Skin of body (tissue), 2 donors: ENCODE data around the gene RNFT2. TPM values are rescaled to one million over a fixed set of nuclear protein-coding genes. Genes with fewer than 3 reads are reported as not detected.
"Not testable (repeated sequence)": the region's sequence is repeated elsewhere in the genome, so short reads cannot be mapped to it uniquely, and the experiment has no call there.

Experiments
- DNase-seq: peaks from one replicate; lab custom pipeline; 2025; lab: John Stamatoyannopoulos, UW
- total RNA-seq: library from RNA; depleted of rRNA; stranded (reverse); fragments of >200 nt; gene quantifications from one replicate; pipeline ENCODE4 v1.2.3, GENCODE V29; 2014

RNFT2 gene
- total RNA-seq, 1 donor from 2014 or later, result 1.7 TPM

DNA sequence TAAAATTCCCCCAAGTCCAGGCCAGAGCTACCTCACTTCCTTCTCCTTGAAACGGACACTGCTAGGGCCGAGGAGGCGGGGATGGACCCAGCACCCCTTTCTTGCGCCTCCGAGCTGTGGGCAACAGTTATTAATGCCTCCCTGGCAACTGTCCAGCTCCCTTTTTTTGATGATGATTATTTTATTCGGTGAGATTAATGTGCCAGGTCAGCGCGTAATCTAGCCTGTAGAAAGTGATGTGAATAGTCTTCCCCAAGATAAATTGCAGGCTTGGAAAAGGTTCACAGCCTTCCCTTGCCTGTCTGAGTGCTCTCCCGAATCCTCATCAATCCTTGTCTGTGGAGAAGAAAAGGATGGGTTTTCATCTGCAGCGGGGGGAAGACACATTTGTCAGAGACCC is 54.3 kb downstream of the RNFT2 start:
- DNase-seq, result no peak

DNA sequence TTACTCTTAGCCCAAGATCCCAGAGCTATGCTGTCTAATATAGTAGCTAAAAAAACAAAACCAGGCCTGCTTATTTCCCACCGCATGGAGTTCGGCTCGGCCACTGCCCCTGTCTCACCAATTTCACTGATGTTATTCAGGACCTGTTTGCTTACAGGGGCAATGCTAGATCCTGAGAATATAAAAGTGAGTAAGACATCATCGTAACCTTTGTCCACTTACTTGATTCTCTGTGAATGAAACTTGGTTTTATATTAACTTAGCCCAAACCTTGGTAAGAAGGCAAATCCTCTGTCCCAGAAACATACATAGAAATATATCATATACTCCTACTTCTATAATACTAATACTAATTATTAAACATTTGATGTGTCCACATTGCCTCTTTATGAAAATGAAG is 56.6 kb downstream of the RNFT2 start:
- DNase-seq, result no peak

DNA sequence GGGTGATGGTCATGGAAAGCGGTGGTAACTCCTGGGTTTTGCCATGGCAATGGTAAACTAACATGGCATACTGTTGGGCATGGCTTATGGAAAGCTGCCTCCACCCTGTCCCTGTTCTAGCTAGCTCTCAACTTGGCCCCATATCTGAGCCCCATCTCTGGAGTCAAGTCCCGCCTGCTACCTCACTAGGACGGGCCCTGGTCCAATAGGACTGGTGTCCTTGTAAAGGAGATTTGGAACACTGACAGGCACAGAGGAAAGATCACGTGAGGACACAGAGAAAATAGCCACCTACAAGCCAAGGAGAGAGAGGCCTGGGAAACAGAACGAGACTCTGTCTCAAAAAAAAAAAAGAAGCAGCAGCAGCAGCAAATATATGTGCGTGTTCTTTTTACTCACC is 59.8 kb downstream of the RNFT2 start:
- DNase-seq, result no peak

DNA sequence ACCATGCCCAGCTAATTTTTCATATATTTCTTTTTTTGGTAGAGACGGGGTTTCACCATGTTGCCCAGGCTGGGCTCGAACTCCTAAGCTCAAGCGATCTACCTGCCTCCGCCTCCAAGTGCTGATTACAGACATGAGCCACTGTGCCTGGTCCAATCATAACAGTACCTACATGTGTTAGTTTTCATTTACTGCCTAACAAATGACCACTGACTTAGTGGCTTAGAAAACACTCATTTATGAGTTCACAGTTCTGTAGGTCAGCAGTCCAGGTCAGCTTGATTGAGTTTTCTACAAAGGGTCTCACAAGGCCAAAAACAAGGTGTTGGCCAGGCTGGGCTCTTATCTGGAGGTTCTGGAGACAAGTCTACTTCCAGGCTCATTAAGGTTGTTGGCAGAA is 60.6 kb downstream of the RNFT2 start:
- no peak for DNase-seq

DNA sequence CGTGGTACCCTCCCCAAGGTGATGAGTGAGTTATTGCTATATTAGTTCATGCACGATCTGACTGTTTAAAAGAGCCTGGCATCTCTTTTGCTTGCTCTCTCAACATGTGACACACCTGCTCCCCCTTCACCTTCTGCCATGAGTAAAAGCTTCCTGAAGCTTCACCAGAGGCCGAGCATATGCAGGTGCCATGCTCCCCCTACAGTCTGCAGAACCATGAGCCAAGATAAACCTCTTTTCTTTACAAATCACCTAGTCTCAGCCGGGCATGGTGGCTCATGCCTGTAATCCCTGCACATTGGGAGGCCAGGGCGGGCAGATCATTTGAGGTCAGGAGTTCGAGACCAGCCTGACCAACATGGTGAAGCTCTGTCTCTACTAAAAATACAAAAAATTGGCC is 61.8 kb downstream of the RNFT2 start:
- no peak for DNase-seq

DNA sequence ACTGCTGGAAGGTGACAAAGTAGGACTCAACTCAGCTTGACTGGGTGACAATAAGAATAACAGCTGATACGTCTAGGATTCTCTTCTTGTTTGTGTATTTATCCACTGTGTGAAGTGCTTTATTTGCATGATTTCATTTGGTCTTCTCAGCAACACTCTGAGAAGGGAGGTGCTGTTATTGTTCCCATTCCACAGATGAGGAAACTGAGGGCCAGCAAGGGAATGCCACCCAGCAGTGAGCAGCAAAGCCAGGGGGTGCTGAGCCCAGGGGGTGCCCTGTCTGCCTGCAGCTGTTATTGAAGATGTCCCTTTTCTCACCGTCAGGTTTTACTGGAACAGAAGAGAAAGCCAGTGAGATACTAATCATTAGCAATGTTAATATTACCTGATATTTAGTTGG is 62.8 kb downstream of the RNFT2 start:
- no peak for DNase-seq

DNA sequence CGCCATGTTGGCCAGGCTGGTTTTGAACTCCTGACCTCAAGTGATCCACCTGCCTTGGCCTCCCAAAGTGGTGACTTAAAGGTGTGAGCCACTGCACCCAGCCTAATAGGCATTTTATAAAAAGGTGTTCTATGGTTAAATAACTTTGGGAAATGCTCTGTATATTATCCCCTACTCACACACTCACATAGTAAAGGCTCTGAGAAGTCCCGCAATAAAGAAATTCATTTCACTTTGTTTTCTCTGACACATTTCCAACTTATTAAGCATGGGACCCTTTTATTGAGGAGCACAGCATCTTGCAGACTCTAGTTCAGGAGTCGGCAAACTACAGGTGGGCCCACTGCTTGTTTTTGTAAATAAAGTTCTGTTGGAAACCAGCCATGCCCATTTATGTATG is 63.9 kb downstream of the RNFT2 start:
- DNase-seq, result no peak

DNA sequence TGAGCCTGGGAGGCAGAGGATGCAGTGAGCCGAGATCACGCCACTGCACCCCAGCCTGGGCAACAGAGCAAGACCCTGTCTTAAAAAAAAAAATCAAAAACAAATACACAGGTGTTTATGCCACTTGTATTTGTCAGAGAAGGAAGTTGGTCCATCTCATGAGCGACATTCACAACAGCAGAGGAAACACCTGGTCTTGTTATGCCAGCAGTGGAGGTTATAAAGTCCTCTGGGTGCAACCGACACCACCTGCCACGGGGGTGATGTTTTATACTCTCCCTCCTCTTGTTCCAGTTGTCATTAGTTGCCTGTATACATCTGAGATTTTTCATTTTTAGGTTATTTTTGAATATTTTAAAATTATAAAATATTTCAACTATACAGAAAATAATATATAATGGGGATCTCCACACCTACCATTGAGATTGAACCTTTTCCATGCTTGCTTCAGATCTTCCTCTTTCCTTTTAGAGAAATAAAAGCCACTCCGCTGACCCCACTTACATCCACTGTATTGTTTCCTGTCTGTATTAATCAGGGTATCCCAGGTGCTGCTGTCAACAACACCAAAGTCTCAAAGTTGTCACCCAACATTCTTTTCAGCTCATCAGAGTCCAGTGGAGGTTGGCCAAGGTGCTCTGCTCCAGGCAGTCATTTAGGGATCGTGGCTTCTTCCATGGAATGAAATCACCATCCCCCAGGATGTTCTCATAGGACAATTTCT is 65.1 kb downstream of the RNFT2 start:
- DNase-seq, result no peak

DNA sequence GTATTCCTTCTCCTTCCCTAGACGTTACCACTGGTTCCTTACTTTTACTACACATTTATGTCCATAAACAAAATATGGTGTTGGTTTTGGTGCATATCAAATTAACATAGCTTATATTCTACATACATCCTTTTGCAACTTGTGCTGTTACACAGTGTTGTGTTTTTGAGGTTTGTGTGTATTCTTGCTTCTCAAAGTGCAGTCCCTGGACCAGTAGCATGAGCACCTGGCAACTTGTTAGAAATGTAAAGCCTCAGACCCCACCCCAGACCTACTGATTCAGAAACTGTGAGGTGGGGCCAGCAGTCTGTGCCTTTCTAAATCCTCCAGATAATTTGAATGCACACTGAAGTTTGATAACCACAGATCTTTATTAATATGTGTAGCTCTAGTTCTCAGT is 65.9 kb downstream of the RNFT2 start:
- no peak for DNase-seq

DNA sequence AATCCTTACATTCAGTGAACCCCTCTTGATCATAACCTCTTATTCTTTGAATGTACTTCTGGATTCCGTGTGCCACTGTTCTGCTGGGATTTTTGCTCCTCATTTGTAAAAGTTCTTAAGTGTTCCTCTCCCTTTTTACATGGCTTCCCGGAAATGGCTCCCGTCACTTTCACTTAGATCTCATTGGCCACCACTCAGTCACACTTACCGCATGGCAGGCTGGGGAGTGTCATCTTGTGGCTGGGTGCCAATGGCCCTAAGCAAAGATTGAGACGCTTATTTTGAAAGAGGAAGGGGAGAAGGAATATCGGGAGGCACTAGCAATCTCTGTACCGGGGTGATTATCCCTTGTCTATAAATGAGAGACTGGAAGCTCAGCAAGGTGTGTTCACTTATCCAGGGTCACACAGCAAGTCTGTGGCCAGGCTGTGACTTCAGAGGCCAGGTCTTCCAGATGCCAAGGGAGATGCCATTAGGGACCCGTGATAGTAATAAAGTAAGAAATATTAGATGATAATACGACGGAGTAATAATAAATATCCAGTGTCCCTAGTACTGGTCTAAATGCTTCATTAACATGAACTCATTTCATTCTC is 68.8 kb downstream of the RNFT2 start:
- no peak for DNase-seq

DNA sequence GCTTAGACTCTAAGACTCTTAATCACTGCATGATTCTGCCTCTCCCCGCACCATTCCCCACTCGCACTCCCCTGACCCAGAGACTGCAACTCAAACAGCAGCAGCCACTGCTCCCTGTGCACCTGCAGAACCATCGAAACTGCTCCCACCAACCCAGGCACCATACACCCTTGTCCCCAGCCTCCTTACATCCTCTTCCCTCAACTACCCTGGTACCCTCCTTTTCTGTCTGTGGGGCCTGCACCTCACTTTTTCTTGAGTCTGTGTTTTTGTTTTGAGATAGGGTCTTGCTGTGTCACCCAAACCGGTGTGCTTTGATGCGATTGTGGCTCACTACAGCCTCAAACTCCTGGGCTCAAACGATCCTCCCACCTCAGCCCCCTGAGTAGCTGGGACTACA is 69.4 kb downstream of the RNFT2 start:
- DNase-seq, result no peak

DNA sequence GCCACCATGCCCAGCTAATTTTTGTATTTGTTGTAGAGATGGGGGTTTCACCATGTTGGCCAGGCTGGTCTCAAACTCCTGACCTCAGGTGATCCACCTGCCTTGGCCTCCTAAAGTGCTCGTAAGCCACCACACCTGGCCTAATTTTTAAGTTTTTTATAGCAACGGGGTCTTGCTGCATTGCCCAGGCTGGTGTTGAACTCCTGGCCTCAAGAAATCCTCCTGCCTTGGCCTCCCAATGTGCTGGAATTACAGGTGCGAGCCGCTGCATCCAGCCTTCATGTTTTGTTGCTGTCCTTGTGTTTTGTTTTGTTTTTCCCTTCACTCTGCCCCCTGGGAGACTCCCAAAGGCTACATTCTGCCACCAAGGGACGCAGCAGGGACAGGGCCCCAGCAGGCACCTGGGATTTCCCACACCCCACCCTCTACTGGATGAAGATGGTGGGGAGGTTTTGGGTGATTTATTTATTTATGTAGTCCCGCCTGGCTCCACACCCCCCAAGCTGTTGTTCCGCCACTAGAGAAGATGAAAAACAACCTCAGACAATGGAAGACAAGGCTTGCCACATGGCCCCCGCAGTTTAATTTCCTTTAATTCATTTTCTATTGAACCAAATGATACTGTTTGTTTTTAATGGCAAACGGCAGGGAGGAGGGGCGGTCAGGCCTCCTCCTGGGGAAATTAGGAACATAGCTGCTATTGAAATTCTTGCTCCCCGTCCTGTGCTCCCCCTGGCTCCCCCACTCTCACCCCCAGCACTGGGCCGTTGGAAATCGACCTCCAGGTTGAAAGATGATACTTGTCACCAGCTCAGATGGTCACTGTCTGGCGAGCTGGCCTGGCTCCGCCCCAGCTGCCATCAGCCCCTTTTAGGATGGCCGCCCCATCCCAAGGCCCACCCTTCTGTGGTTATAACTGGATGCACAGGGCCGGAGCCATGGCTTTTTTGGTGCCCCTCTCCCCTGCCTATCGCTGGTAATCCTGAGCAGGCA is 70.3 kb downstream of the RNFT2 start:
- DNase-seq, result no peak

DNA sequence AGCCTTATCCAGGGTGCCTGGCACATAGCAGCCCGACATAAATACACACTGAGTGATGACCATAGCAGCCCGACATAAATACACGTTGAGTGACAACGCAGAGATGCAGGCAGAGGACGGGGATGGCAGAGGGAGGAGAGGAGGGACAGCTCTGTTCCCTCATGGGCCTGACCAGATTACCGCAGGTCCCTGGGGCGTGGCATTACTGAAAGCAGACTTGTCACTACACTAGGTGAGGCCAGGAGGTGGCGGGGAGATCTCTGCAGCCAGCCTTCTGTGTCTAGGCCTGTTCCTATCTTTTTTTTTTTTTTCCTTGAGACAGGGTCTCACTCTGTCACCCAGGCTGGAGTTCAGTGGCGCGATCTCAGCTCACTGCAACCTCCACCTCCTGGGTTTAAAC is 74.1 kb downstream of the RNFT2 start:
- no peak for DNase-seq

DNA sequence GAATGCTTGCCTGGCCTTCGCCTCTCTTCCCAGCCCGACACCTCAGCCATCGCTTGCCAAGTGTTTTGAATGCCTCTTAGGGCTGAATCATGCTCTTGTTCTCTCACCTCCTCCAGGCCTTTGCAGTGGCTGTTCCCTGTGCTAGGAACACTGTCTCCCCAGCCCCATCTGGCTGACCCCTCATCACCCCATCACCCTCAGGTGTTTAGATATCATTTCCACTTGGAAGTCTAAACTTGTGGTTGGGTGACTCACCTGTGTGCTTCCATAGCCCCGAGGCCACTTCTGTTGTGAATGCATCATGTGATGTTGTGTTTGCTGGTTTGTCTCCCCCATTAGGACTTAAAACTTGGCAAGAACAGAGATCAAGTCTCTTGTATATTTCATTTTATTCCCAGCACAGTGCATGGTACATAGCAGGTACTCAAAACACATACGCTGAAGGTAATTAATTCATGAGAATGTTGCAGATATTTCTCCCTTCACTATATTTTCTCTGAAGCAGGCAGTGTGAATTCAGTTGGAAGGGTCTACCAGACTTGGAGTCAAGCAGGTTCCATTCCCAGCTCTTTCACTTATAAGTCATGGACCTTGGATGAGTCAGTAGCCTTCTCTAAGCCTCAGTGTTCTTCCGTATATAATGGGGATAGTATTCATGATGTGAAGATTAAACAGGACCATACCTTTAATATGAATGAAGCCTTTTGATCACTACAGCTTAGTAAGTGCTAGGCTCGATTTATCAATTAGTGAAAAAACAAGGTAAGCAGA is 75.3 kb downstream of the RNFT2 start:
- DNase-seq, result no peak

DNA sequence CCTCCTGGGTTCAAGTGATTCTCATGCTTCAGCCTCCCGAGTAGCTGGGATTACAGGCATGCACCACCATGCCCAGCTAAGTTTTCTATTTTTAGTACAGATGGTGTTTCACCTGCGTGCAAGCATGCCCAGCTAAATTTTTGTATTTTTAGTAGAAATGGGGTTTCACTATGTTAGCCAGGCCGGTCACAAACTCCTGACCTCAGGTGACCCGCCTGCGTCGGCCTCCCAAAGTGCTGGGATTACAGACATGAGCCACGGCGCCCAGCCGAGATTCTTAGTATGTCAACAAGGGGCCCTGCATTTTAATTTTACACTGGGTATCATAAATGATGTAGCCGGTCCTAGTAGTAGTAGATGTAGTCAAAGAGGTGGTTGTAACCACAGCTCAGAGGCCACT is 76.7 kb downstream of the RNFT2 start:
- DNase-seq, result not testable (repeated sequence)

DNA sequence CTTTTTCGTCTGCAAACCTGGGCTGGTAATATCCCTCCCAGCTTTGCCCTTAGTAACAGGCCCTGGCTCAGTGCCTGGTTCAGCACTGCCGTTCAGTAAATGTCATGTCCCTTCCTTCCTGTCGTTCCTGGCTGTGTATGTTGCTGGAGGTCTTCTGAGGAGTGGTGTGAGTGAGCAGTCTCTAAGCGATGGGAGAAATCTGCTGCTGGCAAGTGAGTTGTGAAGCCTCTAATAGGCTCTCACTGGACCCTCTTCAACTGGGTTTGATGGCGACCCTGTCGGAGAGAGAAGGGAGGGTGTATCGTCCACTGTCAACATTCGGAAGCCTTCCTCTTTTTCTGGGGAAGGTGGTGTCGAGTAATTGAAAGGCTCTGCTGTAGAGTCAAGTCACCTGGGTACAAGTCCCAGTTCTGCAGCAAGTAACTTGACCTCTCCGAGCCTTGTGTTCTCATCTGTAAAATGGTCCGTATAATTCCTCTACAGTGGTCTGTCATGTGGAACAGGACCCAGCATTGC is 80.3 kb downstream of the RNFT2 start:
- DNase-seq, result no peak

DNA sequence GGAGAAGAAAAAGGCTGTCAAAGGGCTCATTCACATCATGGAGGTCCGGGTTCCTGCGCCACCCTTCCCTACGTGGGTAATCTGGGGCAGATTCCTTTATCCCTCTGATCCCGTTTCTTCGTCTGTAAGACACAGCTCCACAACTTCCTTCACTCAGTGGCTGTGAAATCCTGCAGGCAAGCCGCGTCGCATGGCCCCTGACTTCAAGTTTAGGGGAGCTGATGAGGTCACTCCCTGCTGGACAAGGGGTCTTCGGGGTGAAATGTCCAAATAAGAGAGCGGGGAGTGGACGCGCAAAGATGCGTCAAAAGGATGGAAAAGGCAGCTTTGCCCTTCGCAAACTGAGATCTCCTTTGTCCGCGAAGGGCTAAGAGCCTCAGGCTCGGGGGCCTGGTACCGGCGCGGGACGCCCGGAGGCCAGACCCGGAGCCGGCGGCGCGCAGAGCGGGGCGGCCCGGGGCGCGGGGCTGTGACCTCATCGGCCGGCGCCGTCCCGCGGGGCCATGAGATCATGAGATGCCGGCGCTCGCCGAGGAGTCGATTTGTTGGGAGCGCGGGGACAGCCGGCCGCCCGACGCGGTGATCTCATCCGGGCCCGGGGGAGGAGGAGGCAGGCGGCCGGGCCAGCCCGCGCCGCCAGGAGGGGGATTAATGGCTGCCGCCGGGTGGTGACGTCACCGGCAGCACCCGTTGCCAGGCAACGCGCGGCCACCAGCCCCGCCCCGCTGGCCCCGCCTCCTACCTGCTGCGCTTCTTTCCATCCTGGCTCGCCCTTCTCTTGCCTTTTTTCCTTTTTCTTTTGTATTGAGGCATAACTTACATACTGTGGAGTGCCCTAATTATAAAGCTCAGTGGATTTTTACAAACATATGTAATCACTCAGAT is 81.1 kb downstream of the RNFT2 start:
- peak; percentile 87 for DNase-seq

DNA sequence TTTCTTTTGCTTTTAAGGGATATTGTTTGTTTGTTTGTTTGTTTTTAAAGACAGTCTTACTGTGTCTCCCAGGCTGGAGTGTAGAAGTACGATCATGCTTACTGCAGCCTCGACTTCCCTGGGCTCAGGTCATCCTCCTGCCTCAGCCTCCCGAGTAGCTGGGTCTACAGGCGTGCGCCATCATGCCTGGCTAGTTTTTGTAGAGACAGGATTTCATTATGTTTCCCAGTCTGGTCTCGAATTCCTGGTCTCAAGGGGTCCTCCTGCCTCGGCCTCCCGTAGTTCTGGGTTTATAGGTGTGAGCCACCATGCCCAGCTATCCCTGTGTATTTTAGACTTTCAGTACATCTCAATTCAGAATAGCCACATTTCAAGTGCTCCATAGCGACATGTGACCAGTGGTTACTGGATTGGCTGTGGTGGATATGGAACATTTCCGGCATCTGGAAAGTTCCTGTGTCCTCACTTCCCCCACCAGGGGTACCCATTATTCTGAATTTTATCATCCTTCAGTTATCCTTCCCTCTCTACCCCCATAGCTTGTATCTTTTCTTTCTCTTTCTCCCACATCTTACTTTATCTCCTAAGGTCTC is 82.0 kb downstream of the RNFT2 start:
- no peak for DNase-seq

DNA sequence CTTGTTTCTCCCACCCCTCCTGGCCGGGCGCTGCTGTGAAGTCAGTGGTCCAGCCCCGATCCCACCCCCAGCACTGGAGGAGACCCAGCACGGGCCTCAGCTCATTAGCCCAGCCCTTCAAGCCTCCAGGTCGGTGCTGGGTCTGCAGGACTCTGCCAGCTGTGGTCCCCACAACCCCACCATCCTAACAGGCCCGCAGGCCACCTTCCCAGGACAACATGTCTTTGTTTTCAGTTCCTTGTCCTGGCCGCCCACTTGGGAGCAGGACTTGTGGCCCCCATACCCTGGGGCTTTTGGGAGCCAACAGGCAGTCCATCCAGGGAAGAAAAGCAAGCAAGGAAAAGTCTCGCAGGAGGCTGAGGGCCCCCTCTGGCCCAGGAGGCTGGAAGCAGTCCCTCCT is 83.2 kb downstream of the RNFT2 start:
- DNase-seq, result no peak

DNA sequence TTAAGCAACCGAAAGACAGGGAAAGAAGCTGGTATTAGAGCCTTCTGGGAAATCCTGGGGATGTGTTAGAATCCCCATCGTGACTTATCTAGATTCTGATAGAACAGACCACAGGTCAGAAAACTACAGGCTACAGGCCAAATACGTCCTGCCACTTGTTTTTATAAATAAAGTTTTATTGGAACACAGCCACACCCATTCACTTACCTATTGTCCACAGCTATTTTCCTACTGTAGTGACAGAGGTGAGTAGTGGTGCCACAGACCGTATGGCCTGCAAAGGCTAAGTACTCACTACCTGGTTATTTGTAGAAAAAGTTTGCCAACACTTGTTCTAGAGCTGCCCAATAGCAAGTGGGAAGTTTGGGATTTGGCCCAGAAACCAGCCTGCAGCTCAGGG is 89.3 kb downstream of the RNFT2 start:
- DNase-seq, result no peak
